HG03159 (cell line): ENCODE measurements around the gene LMNTD2.
"Not testable (repeated sequence)": the region's sequence is repeated elsewhere in the genome, so short reads cannot be mapped to it uniquely, and the experiment has no call there.

Source experiments
- ATAC-seq: cut with Tn5 transposase; IDR thresholded peaks from one replicate; pipeline ENCODE4 v1.9.1; 2021; ENCODE audit warnings: mild to moderate bottlenecking, moderate library complexity; ENCODE audit not compliant: unreplicated experiment

Gene LMNTD2

GRCh38 chr11:516918-517685 lies 43.4 kb downstream of the LMNTD2 start:
- not testable (repeated sequence) for ATAC-seq

- ATAC-seq = no peak
Measured at GRCh38 chr11:516400-516799, 44.1 kb downstream of the LMNTD2 start.

GRCh38 chr11:515131-515530 lies 45.4 kb downstream of the LMNTD2 start:
- ATAC-seq = no peak

DNA sequence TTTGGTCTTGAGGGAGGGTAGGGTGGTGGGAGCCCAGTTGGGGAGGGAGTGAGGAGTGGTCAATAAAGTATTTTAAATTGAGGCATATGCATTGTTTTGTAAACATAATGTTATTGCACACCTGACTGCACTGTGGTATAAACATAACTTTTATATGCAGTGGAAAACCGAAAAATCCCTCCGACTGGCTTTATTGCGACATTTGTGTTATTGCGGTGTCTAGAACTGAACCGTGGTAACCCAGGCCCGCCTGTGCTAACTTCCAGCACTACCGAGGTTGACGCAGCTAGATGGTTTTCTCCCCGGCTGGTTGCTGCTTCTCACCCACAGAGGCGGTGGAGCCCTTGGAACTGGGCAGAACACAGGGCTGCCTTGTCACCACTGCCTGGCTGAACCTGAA lies 45.9 kb downstream of the LMNTD2 start:
- ATAC-seq = no peak

DNA sequence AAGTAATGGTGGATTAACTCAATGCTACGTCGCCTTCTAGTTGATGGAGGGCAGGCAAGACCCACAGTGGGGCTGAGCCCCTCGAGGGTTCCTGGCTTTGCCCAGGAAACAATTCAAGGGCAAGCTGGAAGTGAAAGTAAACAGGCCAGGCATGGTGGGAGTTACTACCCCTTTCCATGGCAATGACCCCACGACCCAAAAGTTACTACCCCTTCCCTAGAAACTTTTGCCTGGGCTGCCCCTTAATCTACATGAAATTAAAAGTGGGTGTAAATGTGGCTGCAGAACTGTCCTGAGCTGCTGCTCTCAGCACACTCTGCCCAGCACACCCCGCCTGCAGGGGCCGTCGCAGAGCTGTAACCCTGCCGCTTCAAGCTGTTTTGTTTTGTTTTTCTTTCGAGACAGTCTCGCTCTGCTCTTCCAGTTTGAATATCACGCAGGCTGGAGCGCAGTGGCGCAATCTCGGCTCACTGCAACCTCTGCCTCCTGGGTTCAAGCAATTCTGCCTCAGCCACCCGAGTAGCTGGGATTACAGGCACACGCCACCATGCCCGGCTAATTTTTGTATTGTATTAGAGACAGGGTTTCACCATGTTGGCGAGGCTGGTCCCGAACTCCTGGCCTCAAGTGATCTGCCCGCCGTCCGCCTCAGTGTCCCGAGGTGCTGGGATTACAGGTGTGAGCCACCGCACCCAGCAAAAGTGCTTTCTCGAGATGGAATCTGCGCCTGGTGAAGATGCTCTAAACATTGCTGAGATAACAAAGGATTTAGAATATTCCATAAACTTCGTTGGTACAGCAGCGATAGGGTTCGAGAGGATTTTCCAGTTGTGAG lies 47.6 kb downstream of the LMNTD2 start:
- ATAC-seq = no peak

- ATAC-seq = no peak
Measured at GRCh38 chr11:508956-509355, 51.6 kb downstream of the LMNTD2 start.

- no peak for ATAC-seq
Measured at GRCh38 chr11:507727-508515, 52.6 kb downstream of the LMNTD2 start.

GRCh38 chr11:506995-507726 lies 53.4 kb downstream of the LMNTD2 start, which contains the start of gene RNH1:
TSS of gene RNH1 (minus strand) at chr11:507242. CDS start at chr11:502162, 5,080 bp downstream.
- peak; percentile 46 for ATAC-seq

DNA sequence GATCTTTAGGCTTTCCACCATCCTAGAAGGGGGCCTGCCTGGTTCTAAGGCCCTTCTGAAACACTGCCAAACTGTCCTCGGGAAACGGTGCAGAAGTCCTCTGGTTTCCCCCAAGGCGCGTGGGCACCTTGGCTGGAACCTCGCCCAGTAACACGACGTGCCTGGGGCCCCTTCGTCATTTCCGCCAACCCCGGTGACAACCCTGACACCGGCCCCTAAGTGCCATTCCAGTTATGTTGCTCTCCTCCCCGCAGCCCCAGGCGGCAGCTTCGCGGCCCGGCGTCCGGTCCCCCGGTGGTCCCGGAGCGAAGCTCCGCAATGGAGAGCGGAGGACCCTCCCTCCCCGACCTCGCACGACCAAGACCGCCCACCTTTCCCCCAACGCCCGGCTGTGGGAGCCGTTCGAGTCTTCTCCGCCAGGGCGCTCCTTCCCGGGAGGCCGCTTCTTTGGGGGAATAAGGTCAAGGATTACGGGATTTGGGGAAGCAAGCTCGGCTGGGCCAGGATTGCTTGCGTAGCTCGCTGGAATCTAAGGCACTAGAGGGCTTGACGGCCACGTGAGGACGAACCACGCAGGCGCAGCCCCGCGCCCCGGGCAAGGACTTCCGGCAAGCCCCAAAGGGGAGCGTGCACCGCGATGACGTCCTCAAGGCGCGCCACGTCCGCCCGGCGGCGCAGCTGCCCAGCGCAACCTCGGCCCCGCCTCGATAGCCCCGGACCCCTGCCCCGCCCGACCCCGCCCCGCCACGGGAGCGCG lies 54.1 kb downstream of the LMNTD2 start:
- ATAC-seq = peak; percentile 59

DNA sequence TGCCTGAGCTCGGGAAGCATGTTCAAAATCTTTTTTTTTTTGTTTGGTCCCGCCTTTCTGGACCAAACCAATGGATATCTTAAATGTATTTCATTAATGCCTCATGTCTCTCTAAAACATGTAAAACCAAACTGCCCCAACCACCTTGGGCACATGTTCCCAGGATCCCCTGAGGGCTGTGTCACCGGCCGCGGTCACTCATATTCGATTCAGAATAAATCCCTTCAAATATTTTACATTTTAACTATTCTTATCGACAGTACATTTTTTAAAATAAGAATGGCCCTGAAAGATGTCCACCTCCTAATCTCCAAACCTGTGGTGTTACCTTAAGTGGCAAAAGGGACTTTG lies 55.6 kb downstream of the LMNTD2 start:
- no peak for ATAC-seq
